Ascending aorta (tissue), 2 donors: ENCODE data around the gene HS3ST5. TPM values are rescaled to one million over a fixed set of nuclear protein-coding genes. Genes with fewer than 3 reads are reported as not detected.
"Not testable (repeated sequence)": the region's sequence is repeated elsewhere in the genome, so short reads cannot be mapped to it uniquely, and the experiment has no call there.

Source experiments
- DNase-seq, 2 donors: peaks; one replicate each; pipeline ENCODE4 v3.0.0-alpha.2; 2019; ENCODE audit warnings: low spot score in 2 of 2
- H3K27ac ChIP-seq, 2 donors: fragments of 200-600 bp; sonication (generic); one replicate each; pipeline ENCODE4 v1.5.1; 2016 to 2017; ENCODE audit warnings: mild to moderate bottlenecking in 1 of 2
- H3K27me3 ChIP-seq: fragments of 200-600 bp; sonication (generic); one replicate; pipeline ENCODE4 v1.5.1; 2017
- H3K36me3 ChIP-seq, 2 donors: fragments of 200-600 bp; sonication (generic); one replicate each; pipeline ENCODE4 v1.5.1; 2016
- H3K4me1 ChIP-seq, 2 donors: fragments of 200-600 bp; sonication (generic); one replicate each; pipeline ENCODE4 v1.5.1; 2016 to 2017; ENCODE audit warnings: mild to moderate bottlenecking in 1 of 2
- H3K4me3 ChIP-seq, 2 donors: fragments of 200-600 bp; sonication (generic); one replicate each; pipeline ENCODE4 v1.5.1; 2016 to 2017; ENCODE audit warnings: mild to moderate bottlenecking in 1 of 2
- H3K9me3 ChIP-seq, 2 donors: fragments of 200-600 bp; sonication (generic); one replicate each; pipeline ENCODE4 v1.5.1; 2016
- intact Hi-C: fragments of 100-400 bp; cut with DNase I; formaldehyde crosslinking; loops from one replicate; pipeline ENCODE4 v1.15.1; 2023
- total RNA-seq: library from RNA; depleted of rRNA; stranded (reverse); fragments of >200 nt; gene quantifications from one replicate; pipeline ENCODE4 v1.1.0, GENCODE V29; 2016
- TF ChIP-seq, protein P1 (sequence below), 3 experiments: fragments of 200-600 bp in 2 of 3; fragments of 450-650 bp in 1 of 3; sonication (generic) in 2 of 3; IDR thresholded peaks; one replicate each; pipeline ENCODE4 v1.5.1; 2016 to 2019; ENCODE audit warnings: antibody characterized with exemption in 3 of 3, mild to moderate bottlenecking in 1 of 3, moderate library complexity in 1 of 3

HS3ST5 gene
- total RNA-seq, 1 donor from 2014 or later = not detected

DNA sequence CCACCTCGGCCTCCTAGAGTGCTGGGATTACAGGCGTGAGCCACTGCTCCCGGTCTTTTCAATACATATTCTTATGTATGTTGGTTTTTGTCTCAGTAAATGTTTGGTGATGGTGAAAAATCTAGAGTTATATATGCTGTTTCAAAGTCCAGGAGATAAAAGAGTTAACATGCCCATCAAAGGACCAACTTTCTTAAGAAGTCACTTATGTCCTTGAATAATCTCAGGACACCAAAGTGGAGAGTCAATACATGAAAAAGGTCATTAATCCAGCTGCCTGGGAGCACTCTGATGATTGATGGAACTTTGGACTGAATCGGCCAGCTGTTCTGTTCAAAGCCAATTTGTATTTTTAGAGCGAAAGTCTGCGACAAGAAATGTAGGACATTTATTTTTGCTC, 312.1 kb downstream of the HS3ST5 start:
- no peaks in the 10 kb centered on the region for H3K9me3 ChIP-seq
- no peak overlapping the region for H3K4me3 ChIP-seq
- H3K36me3 ChIP-seq = no peaks in the 10 kb centered on the region
- DNase-seq = no peak
- intact Hi-C loops = no loop called here
- H3K27me3 ChIP-seq = no peaks in the 10 kb centered on the region
- H3K4me1 ChIP-seq = peaks cover 0 to 5% of the 10 kb centered on the region in 2 donors
- TF ChIP-seq, protein P1, sequence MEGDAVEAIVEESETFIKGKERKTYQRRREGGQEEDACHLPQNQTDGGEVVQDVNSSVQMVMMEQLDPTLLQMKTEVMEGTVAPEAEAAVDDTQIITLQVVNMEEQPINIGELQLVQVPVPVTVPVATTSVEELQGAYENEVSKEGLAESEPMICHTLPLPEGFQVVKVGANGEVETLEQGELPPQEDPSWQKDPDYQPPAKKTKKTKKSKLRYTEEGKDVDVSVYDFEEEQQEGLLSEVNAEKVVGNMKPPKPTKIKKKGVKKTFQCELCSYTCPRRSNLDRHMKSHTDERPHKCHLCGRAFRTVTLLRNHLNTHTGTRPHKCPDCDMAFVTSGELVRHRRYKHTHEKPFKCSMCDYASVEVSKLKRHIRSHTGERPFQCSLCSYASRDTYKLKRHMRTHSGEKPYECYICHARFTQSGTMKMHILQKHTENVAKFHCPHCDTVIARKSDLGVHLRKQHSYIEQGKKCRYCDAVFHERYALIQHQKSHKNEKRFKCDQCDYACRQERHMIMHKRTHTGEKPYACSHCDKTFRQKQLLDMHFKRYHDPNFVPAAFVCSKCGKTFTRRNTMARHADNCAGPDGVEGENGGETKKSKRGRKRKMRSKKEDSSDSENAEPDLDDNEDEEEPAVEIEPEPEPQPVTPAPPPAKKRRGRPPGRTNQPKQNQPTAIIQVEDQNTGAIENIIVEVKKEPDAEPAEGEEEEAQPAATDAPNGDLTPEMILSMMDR (IDR thresholded peaks at IDR 0.05) = no peak
- no peak overlapping the region for H3K27ac ChIP-seq

DNA sequence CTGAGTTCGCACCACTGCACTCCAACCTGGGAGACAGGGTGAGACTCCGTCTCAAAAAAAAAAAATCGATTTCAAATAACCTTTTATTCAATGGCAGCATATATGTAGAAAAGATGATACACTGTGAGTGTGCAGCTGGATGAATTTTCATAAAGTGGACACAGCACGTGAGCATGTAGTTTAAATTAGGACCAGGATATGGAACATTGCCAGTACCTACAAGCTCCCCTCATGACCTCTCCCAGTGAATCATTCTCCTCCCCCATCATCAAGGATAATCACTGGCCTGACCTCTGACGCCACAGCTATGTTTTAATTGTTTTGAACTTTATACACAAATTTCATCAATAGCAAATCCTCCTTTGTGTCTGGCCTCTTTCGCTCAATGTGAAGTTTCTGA, 318.1 kb downstream of the HS3ST5 start:
- H3K27me3 ChIP-seq = no peaks in the 10 kb centered on the region
- no peak overlapping the region for H3K4me3 ChIP-seq
- H3K4me1 ChIP-seq = no peaks in the 10 kb centered on the region
- TF ChIP-seq, protein P1 (IDR thresholded peaks at IDR 0.05) = no peak
- no peak overlapping the region for H3K27ac ChIP-seq
- no peaks in the 10 kb centered on the region for H3K9me3 ChIP-seq
- DNase-seq = no peak
- H3K36me3 ChIP-seq = no peaks in the 10 kb centered on the region
- intact Hi-C loops = no loop called here

DNA sequence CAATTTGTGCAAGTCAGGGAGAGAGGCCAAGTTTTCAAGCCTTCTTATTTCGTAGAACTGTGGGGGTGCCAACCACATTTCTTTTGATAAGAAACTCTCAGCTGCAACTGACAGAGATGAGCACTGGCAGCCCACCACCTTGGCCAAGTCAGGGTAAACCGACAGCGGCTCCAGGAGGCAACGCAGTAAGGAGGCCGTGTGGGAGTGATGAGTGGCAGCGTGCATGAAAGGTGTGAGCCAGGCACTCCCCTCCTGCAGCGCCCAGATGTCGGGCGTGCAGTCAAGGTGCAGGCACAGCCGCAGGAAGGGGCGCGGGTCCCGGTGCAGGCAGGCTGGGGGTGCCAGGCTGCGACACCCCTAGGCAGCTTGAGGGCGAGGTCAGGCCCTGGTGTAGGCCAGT, 322.6 kb downstream of the HS3ST5 start:
- intact Hi-C loops = no loop called here
- Histone ChIP-seq H3K9me3 (no peaks in the 10 kb centered on the region), H3K36me3 (no peaks in the 10 kb centered on the region), H3K27me3 (no peaks in the 10 kb centered on the region), H3K4me3 (no peak overlapping the region), H3K4me1 (no peaks in the 10 kb centered on the region), H3K27ac (no peak overlapping the region)
- TF ChIP-seq, protein P1 (IDR thresholded peaks at IDR 0.05) = no peak
- no peak for DNase-seq

DNA sequence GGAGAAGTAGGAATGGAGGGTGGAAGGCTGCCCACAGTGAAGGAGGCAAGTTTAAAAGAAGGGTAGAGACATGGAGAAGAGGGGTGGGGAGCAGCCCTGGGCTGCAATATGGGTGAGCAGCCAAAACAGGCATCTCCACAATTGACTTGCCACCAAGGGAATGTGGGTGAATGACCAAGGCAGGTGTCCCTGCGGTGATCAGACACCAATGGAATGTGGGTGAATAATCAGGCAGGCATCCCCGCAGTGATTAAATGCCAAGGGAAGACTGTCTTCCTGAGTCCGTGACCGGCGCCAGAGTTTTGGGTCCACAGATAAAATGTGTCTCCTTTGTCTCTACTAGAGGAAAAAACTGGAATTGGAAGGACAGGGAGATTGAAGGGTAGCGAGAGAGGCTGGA, 325.7 kb downstream of the HS3ST5 start:
- DNase-seq, H3K9me3 ChIP-seq, H3K4me3 ChIP-seq, H3K27me3 ChIP-seq, H3K36me3 ChIP-seq, intact Hi-C loops, H3K27ac ChIP-seq, H3K4me1 ChIP-seq: not testable (repeated sequence)

DNA sequence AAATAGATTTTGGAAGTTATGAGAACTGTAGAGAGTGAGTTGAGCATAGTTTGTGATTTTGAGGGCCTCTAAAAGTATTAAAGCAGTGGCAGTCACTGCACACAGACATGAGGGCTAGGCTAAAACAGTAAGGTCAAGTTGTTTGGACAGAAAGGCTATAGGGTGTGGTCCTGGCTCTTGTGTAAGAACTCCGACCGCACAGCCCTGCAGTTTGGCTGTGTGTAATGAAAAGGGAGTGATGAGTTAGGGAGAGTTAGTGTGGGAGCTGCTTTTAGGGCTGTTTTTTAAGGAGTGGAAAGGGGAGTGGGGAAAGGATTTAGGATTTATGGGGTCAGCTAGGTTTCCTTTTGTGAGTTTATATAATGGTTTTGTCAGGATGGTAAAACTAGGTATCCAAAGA, 328.7 kb downstream of the HS3ST5 start:
- H3K9me3 ChIP-seq, H3K4me1 ChIP-seq, H3K36me3 ChIP-seq, H3K4me3 ChIP-seq, H3K27ac ChIP-seq, intact Hi-C loops, DNase-seq, H3K27me3 ChIP-seq: not testable (repeated sequence)

DNA sequence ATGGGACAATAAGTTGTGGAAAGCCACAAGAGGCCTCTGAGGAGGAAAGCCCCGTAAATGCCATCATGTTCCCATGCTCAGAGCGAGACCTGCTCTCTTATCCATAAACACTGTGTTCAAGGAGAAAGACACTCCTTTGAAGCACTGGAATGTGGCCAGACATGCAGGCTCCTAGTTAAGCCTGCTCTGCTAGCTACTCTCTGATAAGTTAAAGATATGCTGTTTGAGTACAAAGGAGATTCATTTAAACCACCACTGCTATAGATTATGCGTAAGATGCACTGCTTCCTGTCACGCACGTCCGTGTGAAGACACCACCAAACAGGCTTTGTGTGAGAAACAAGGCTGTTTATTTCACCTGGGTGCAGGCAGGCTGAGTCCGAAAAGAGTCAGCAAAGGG, 331.3 kb downstream of the HS3ST5 start:
- H3K9me3 ChIP-seq, intact Hi-C loops, H3K27me3 ChIP-seq, H3K4me3 ChIP-seq, H3K27ac ChIP-seq, DNase-seq, H3K36me3 ChIP-seq, H3K4me1 ChIP-seq: not testable (repeated sequence)

DNA sequence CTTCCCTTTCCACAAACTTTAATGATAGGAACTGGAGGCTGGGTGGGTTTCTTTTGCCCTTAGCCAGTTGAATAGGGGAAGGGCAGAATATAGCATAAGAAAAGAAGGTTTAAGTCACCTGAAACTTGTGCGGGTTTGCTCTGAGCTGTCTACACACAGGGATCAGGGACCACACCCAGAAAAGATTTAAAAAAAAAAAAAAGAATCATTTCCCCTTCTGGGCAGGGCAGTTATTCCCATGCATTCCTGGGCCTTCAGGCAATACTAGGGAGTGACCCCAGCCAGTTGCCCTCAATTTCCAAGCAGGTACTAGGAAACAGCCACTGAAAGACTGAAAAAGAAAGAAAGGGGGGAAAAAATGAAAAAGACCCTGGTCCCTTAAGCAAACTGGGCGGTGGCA, 332.3 kb downstream of the HS3ST5 start:
- DNase-seq = no peak
- intact Hi-C loops = no loop called here
- Histone ChIP-seq H3K27me3 (no peaks in the 10 kb centered on the region), H3K4me1 (no peaks in the 10 kb centered on the region), H3K36me3 (no peaks in the 10 kb centered on the region), H3K9me3 (no peaks in the 10 kb centered on the region), H3K27ac (no peak overlapping the region), H3K4me3 (no peak overlapping the region)
- TF ChIP-seq, protein P1 (IDR thresholded peaks at IDR 0.05) = no peak
